ENCODE data around the gene SGCE. TPM values are rescaled to one million over a fixed set of nuclear protein-coding genes. Genes with fewer than 3 reads are reported as not detected.

Gene SGCE
- total and polyA plus RNA-seq, 2 donors (not counting 1 experiment from before 2014, with no cell fraction given) = 8.9 to 13.0 TPM

DNA sequence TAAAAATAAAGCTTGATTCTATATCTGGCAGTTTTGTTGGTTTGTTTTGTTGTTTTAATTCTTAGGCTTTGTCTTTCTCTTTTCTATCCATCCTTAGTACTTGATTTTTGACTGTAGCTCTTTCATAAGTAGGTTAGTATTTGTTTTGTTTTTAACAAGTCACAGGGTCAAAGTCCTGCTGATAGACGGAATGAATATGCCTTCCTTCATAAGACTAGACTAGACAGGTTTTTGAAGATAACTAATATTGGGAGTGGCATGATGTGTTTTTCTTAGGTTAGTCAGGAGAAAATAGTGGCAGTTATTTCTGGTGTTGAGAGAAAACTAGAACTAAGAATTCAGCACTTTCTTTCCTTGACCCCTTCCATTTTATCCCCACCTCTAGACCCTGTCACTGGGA, 96.0 kb downstream of the SGCE start:
- TF ChIP-seq, protein P1, sequence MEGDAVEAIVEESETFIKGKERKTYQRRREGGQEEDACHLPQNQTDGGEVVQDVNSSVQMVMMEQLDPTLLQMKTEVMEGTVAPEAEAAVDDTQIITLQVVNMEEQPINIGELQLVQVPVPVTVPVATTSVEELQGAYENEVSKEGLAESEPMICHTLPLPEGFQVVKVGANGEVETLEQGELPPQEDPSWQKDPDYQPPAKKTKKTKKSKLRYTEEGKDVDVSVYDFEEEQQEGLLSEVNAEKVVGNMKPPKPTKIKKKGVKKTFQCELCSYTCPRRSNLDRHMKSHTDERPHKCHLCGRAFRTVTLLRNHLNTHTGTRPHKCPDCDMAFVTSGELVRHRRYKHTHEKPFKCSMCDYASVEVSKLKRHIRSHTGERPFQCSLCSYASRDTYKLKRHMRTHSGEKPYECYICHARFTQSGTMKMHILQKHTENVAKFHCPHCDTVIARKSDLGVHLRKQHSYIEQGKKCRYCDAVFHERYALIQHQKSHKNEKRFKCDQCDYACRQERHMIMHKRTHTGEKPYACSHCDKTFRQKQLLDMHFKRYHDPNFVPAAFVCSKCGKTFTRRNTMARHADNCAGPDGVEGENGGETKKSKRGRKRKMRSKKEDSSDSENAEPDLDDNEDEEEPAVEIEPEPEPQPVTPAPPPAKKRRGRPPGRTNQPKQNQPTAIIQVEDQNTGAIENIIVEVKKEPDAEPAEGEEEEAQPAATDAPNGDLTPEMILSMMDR (IDR thresholded peaks at IDR 0.05) = no peak
- TF ChIP-seq EZH2 (IDR thresholded peaks at IDR 0.05; ENCODE audit: borderline replicate concordance, insufficient read depth, low read depth, low read length, poor library complexity, severe bottlenecking) = no peak
- ChIA-PET POLR2A (no interaction called here), CTCF (no interaction called here)
- no peak overlapping the region for H3K9ac ChIP-seq (ENCODE audit: low read length)
- H3K4me3 Mint-ChIP-seq = no peak overlapping the region
- intact Hi-C loops (cut with micrococcal nuclease) = loop anchor here (5.0 kb wide), 2 partner anchors 32 to 97 kb away; partner anchors contain the start of gene SGCE
- no peaks in the 10 kb centered on the region for H3K79me2 ChIP-seq (ENCODE audit: control insufficient read depth, insufficient read depth, low read length)
- no peaks in the 10 kb centered on the region for H3K9me3 Mint-ChIP-seq (ENCODE audit: insufficient read depth)
- no peaks in the 10 kb centered on the region for H3K27me3 ChIP-seq (replicated peaks in 1 of 4; ENCODE audit: control extremely low read depth in 1 of 4, control insufficient read depth in 3 of 4, insufficient read depth in 4 of 4, low read length in 3 of 4)
- H2AFZ ChIP-seq (ENCODE audit: insufficient read depth, low read depth, low read length, poor library complexity, severe bottlenecking) = no peak overlapping the region
- H4K20me1 ChIP-seq (ENCODE audit: control insufficient read depth, insufficient read depth, low read length, poor library complexity, severe bottlenecking) = no peaks in the 10 kb centered on the region
- H3K27me3 Mint-ChIP-seq = no peaks in the 10 kb centered on the region
- H3K9me3 ChIP-seq (ENCODE audit: control extremely low read depth in 1 of 3, control insufficient read depth in 2 of 3, insufficient read depth in 1 of 3, low read length in 2 of 3) = no peaks in the 10 kb centered on the region
- H3K4me2 ChIP-seq (replicated peaks; ENCODE audit: low read depth, low read length, poor library complexity, severe bottlenecking) = no peak overlapping the region
- H3K27ac ChIP-seq (ENCODE audit: low read length in 2 of 2) = no peak overlapping the region
- DNase-seq = no peak
- no peak overlapping the region for H3K4me3 ChIP-seq (ENCODE audit: control extremely low read depth in 1 of 5, extremely low read depth in 1 of 5, insufficient read depth in 1 of 5, low read depth in 2 of 5, low read length in 4 of 5)
- ATAC-seq (ENCODE audit: low read depth) = no peak
- peaks cover 3% of the 10 kb centered on the region in 2 experiments for H3K36me3 ChIP-seq (replicated peaks in 1 of 2; ENCODE audit: control extremely low read depth in 1 of 2, control insufficient read depth in 1 of 2, extremely low read depth in 1 of 2, insufficient read depth in 2 of 2, low read length in 1 of 2)
- H3K4me1 ChIP-seq (ENCODE audit: control insufficient read depth in 2 of 2, insufficient read depth in 2 of 2, low read length in 2 of 2) = peaks cover 19 to 32% of the 10 kb centered on the region in 2 donors
- WGBS (ENCODE audit: insufficient coverage) = no CpG with 5 or more reads among the region's 1 CpG
- H3K27ac Mint-ChIP-seq = peak overlapping the region; percentile 2
- peaks cover 31% of the 10 kb centered on the region for H3K4me1 Mint-ChIP-seq

DNA sequence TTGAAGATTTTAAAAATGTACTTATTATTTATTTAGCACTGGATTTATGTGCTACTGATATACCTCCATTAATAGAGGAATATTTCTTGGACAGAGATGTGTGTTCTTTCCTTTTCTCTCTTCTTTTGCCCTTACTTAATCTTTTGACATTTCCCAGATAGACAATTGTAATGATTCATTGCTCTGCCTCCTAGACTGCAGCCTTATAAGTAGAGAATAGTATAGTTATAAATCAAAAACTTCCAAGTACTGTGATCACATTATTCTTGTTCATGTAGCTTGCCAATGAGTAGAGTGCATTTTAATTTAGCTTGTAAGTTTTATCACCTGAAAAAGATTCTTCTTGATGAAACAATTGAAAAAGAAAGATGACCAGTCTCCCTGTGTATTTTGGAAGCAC, 98.7 kb downstream of the SGCE start:
- no peaks in the 10 kb centered on the region for H3K9me3 Mint-ChIP-seq (ENCODE audit: insufficient read depth)
- DNase-seq (no peak), ATAC-seq (ENCODE audit: low read depth) (no peak)
- ChIA-PET POLR2A (no interaction called here), CTCF (interaction anchor here (0.5 to 1.2 kb wide), 2 partner anchors 38 to 919 kb away, joined by 3 read pairs; no protein-coding TSS in a partner anchor)
- peaks cover 39% of the 10 kb centered on the region for H3K4me1 Mint-ChIP-seq
- no peaks in the 10 kb centered on the region for H3K27me3 Mint-ChIP-seq
- intact Hi-C loops (cut with micrococcal nuclease) = loop anchor here (5.0 kb wide), 2 partner anchors 35 to 100 kb away; partner anchors contain the start of gene SGCE
- H3K9ac ChIP-seq (ENCODE audit: low read length) = no peak overlapping the region
- H3K27ac ChIP-seq (ENCODE audit: low read length in 2 of 2) = peak overlapping the region in 1 of 2 donors; percentile 9
- no peaks in the 10 kb centered on the region for H3K9me3 ChIP-seq (ENCODE audit: control extremely low read depth in 1 of 3, control insufficient read depth in 2 of 3, insufficient read depth in 1 of 3, low read length in 2 of 3)
- no peaks in the 10 kb centered on the region for H4K20me1 ChIP-seq (ENCODE audit: control insufficient read depth, insufficient read depth, low read length, poor library complexity, severe bottlenecking)
- no peak overlapping the region for H2AFZ ChIP-seq (ENCODE audit: insufficient read depth, low read depth, low read length, poor library complexity, severe bottlenecking)
- peak overlapping the region; percentile 14 for H3K4me3 Mint-ChIP-seq
- H3K4me1 ChIP-seq (ENCODE audit: control insufficient read depth in 2 of 2, insufficient read depth in 2 of 2, low read length in 2 of 2) = peaks cover 19 to 32% of the 10 kb centered on the region in 2 donors
- H3K36me3 ChIP-seq (replicated peaks in 1 of 2; ENCODE audit: control extremely low read depth in 1 of 2, control insufficient read depth in 1 of 2, extremely low read depth in 1 of 2, insufficient read depth in 2 of 2, low read length in 1 of 2) = peaks cover 5 to 9% of the 10 kb centered on the region in 2 experiments
- no peaks in the 10 kb centered on the region for H3K79me2 ChIP-seq (ENCODE audit: control insufficient read depth, insufficient read depth, low read length)
- H3K27me3 ChIP-seq (replicated peaks in 1 of 4; ENCODE audit: control extremely low read depth in 1 of 4, control insufficient read depth in 3 of 4, insufficient read depth in 4 of 4, low read length in 3 of 4) = no peaks in the 10 kb centered on the region
- H3K27ac Mint-ChIP-seq = no peak overlapping the region
- no peak for TF ChIP-seq EZH2 (IDR thresholded peaks at IDR 0.05; ENCODE audit: borderline replicate concordance, insufficient read depth, low read depth, low read length, poor library complexity, severe bottlenecking)
- TF ChIP-seq, protein P1 (IDR thresholded peaks at IDR 0.05) = no peak
- H3K4me3 ChIP-seq (ENCODE audit: control extremely low read depth in 1 of 5, extremely low read depth in 1 of 5, insufficient read depth in 1 of 5, low read depth in 2 of 5, low read length in 4 of 5) = no peak overlapping the region
- no peak overlapping the region for H3K4me2 ChIP-seq (replicated peaks; ENCODE audit: low read depth, low read length, poor library complexity, severe bottlenecking)
